Neuronal stem cell (in vitro differentiated cells): Measurements from ENCODE around the gene CYP3A7. TPM values are rescaled to one million over a fixed set of nuclear protein-coding genes. Genes with fewer than 3 reads are reported as not detected.

Source experiments
- small RNA-seq: library from polyadenylated mRNA; stranded (forward); fragments of <200 nt; extraction: miRNeasy Mini kit (QIAGEN cat#:217004); gene quantifications from one replicate; pipeline ENCODE3, GENCODE V24; 2013; ENCODE audit not compliant: insufficient read depth

The CYP3A7 gene

Small RNA genes within 50 kb of the gene (small RNA-seq; reads per million reads assigned to genes)
- gene CYP3A51P: not detected
- not detected for gene CYP3A7-CYP3A51P
